A549 (cell line): Measurements from ENCODE around the gene IL10RA. TPM values are rescaled to one million over a fixed set of nuclear protein-coding genes. Genes with fewer than 3 reads are reported as not detected.

Source experiments
- ATAC-seq, 2 experiments: fragments of 200-7000 bp in 1 of 2; fragments of >200 bp in 1 of 2; cut with Nextera tagmentation in 1 of 2; cut with Tn5 transposase in 1 of 2; 3 replicates each; pipeline versions ENCODE4 v1.8.0 to v1.9.1; 2018 to 2020; ENCODE audit warnings: mild to moderate bottlenecking in 1 of 2, moderate library complexity in 1 of 2
- CTCF ChIA-PET: fragments of 300-600 bp; sonication (Branson Sonifier 250); formaldehyde crosslinking; extraction: SDS; loops from one replicate; lab custom pipeline; 2021; ENCODE audit warnings: antibody characterized with exemption, inconsistent platforms; lab: Yijun Ruan, JAX
- POLR2A ChIA-PET: fragments of 350-600 bp; formaldehyde crosslinking; extraction: SDS; loops from one replicate; lab custom pipeline; 2021; ENCODE audit warnings: antibody characterized with exemption, inconsistent platforms; lab: Yijun Ruan, JAX
- DNase-seq, 2 experiments: peaks; one replicate each; pipeline versions ENCODE4 v3.0.0 to v3.0.0-alpha.2; 2011 to 2016; ENCODE audit warnings: low read depth in 1 of 2, low spot score in 1 of 2
- FAIRE-seq: peaks from 2 replicates; lab custom pipeline; 2011; peaks lifted over from hg19 to GRCh38; lab: Jason Lieb, UNC
- H3K27ac ChIP-seq, 2 experiments: fragments of >200 bp; sonication (Bioruptor Twin); formaldehyde crosslinking; 3 replicates each; pipeline ENCODE4 v1.5.1; 2016 to 2017
- H3K4me1 ChIP-seq: fragments of >200 bp; sonication (Bioruptor Twin); formaldehyde crosslinking; 3 replicates; pipeline ENCODE4 v1.6.1; 2016
- H3K4me2 ChIP-seq: fragments of >200 bp; sonication (Bioruptor Twin); formaldehyde crosslinking; 3 replicates; pipeline ENCODE4 v1.6.1; 2016
- H3K4me3 ChIP-seq: fragments of >200 bp; sonication (Bioruptor Twin); formaldehyde crosslinking; 3 replicates; pipeline ENCODE4 v1.5.1; 2016
- H3K9me3 ChIP-seq: fragments of >200 bp; sonication (Bioruptor Twin); formaldehyde crosslinking; 3 replicates; pipeline ENCODE4 v1.6.1; 2016
- BHLHE40 ChIP-seq: IDR thresholded peaks from 2 replicates; pipeline ENCODE4 v1.6.1; 2012; ENCODE audit warnings: low read depth, low read length, inconsistent platforms
- CBX2 ChIP-seq: fragments of 200-600 bp; sonication (generic); IDR thresholded peaks from 2 replicates; pipeline ENCODE4 v1.6.1; 2016; ENCODE audit warnings: low read depth, mild to moderate bottlenecking, borderline replicate concordance
- CBX8 ChIP-seq: fragments of 200-600 bp; sonication (generic); IDR thresholded peaks from 2 replicates; pipeline ENCODE4 v1.6.1; 2016
- CHD4 ChIP-seq: fragments of 200-600 bp; sonication (generic); IDR thresholded peaks from 2 replicates; pipeline ENCODE4 v1.6.1; 2016; ENCODE audit warnings: antibody characterized with exemption, mild to moderate bottlenecking, borderline replicate concordance
- EHMT2 ChIP-seq: fragments of 200-600 bp; sonication (generic); IDR thresholded peaks from 2 replicates; pipeline ENCODE4 v1.6.1; 2016; ENCODE audit warnings: antibody characterized with exemption, low read depth, mild to moderate bottlenecking, moderate library complexity
- FOXS1 ChIP-seq: fragments of 250-450 bp; sonication (Bioruptor Pico); IDR thresholded peaks from 2 replicates; pipeline ENCODE4 v1.5.0; 2020; ENCODE audit warnings: mild to moderate bottlenecking, moderate library complexity
- JUN ChIP-seq, 2 experiments: fragments of >200 bp; sonication (Bioruptor Twin); formaldehyde crosslinking; IDR thresholded peaks; 2 replicates in 1 of 2; 3 replicates in 1 of 2; pipeline ENCODE4 v1.6.1; 2016 to 2017
- NPAS2 ChIP-seq: fragments of 250-450 bp; sonication (Bioruptor Pico); IDR thresholded peaks from 2 replicates; pipeline ENCODE4 v1.8.0; 2022; ENCODE audit warnings: mild to moderate bottlenecking, moderate library complexity, borderline replicate concordance
- RFX5 ChIP-seq: fragments of 450-650 bp; IDR thresholded peaks from 2 replicates; pipeline ENCODE4 v1.7.1; 2014; ENCODE audit warnings: antibody characterized with exemption, mild to moderate bottlenecking, moderate library complexity
- ZFP36 ChIP-seq: fragments of 450-650 bp; IDR thresholded peaks from 2 replicates; pipeline ENCODE4 v1.6.1; 2014; ENCODE audit warnings: borderline replicate concordance; ENCODE audit not compliant: partially characterized antibody
- ZNF302 ChIP-seq: fragments of 250-450 bp; sonication (Bioruptor Pico); IDR thresholded peaks from 2 replicates; pipeline ENCODE4 v1.9.0; 2021; ENCODE audit warnings: inconsistent platforms, mild to moderate bottlenecking, moderate library complexity
- WGBS: methylation state at CpG from one replicate; pipeline ENCODE4 v1.1.6; 2017; ENCODE audit errors: missing lambda C conversion rate; 5-methylcytosine and 5-hydroxymethylcytosine counted together
- polyA plus RNA-seq, 4 experiments: library from polyadenylated mRNA; depleted of rRNA in 3 of 4; stranded (reverse); fragments of >200 nt; fragmentation: RNase III in 1 of 4; extraction: RNeasy Plus Mini Kit Qiagen cat#74134 plus additional on column Dnase treatment in 1 of 4; gene quantifications; 2 replicates in 3 of 4; 3 replicates in 1 of 4; pipeline ENCODE4 v1.2.3, GENCODE V29; 2011 to 2017
- TF ChIP-seq, protein P1 (sequence below): fragments of >200 bp; sonication (Bioruptor Twin); formaldehyde crosslinking; IDR thresholded peaks from 3 replicates; pipeline ENCODE4 v1.5.1; 2016
- TF ChIP-seq, protein P2 (sequence below): IDR thresholded peaks from 2 replicates; pipeline ENCODE4 v1.6.1; 2012
- TF ChIP-seq, protein P3 (sequence below): fragments of 250-450 bp; sonication (Bioruptor Pico); IDR thresholded peaks from 2 replicates; pipeline ENCODE4 v1.5.0; 2021; ENCODE audit warnings: mild to moderate bottlenecking, moderate library complexity, borderline replicate concordance

IL10RA gene
- polyA plus RNA-seq, 2 of the 4 experiments (the other 2 are of a cell fraction): 0.03 to 0.17 TPM

DNA sequence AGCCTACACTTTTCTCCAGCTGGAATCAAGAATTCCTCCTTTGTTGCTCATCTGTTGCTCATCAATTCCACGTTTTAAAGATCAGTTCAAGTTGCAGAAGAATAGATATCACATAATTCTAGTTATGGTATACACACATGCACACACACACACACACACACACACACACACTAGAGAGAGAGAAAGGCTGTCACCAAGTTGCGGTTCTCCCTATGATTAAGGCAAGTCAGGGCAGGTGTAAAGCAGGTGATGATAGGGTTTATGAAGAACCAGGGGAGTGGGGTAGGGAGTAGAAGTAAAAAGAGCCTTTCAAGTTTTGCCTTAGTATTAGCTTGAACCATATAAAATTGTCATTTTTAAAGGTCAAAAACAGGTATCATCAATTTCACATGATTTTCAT is 59.0 kb downstream of the IL10RA start:
- Histone ChIP-seq H3K4me1 (0 out of 3 replicates have a peak, but pooled peaks cover 4% of the 10 kb centered on the region), H3K4me3 (no peak overlapping the region), H3K27ac (no peak overlapping the region), H3K4me2 (peak overlapping the region; percentile 16; the same call in 2 of the 3 replicates), H3K9me3 (no peaks in the 10 kb centered on the region)
- ATAC-seq: no peak
- WGBS: 44% methylated on average over 2 of the region's 2 CpGs
- no peak for DNase-seq
- CTCF ChIA-PET: interaction anchor here (0.9 kb wide), 1 partner anchor 8 kb away, joined by 3 read pairs; no protein-coding TSS in a partner anchor
- FAIRE-seq: no peak
- POLR2A ChIA-PET: no interaction called here
- TF ChIP-seq CHD4 (no peak), EHMT2 (no peak), CBX2 (no peak), CBX8 (no peak)
- TF ChIP-seq, protein P1, sequence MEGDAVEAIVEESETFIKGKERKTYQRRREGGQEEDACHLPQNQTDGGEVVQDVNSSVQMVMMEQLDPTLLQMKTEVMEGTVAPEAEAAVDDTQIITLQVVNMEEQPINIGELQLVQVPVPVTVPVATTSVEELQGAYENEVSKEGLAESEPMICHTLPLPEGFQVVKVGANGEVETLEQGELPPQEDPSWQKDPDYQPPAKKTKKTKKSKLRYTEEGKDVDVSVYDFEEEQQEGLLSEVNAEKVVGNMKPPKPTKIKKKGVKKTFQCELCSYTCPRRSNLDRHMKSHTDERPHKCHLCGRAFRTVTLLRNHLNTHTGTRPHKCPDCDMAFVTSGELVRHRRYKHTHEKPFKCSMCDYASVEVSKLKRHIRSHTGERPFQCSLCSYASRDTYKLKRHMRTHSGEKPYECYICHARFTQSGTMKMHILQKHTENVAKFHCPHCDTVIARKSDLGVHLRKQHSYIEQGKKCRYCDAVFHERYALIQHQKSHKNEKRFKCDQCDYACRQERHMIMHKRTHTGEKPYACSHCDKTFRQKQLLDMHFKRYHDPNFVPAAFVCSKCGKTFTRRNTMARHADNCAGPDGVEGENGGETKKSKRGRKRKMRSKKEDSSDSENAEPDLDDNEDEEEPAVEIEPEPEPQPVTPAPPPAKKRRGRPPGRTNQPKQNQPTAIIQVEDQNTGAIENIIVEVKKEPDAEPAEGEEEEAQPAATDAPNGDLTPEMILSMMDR: no peak

DNA sequence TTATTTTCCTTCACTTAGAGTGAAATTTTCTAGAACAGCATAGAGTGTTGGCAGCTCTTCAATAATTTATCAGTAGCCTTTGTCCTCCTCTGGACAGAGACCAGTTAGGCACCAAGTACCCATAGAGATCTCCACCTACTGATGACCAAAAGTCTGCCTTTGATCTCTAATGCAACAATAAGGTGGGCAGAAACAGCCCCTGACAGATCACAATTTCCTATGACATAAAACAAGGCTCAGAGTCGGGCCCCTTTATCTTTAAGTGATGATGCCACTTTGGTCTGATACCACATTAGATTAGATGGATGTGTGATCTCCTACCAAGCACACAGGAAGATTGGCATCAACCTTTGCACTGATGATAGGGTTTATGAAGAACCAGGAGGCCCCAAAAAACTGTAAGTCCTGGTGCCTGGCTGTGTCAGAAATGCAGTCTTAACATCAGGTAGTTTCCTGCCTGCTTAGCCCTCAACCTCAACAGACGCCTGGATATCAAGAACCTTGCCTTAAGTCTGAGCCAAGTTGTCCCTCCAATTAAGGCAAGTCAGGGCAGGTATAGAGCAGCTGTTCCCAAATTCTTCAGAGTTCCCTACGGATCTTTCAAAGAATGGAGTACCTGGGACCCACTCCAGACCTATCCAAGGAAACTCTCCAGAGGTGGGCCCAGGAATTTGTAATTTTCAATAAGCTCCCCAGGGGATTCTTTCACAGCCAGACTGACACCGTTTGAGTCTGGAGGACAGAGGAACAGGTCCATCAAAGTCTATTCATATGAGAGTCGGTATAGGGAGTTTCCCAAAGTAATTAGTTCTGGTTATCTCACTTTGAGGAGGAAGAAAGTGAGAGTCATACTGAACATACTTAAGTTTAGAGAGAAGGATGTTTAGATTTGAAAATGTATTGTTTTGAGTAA is 60.1 kb downstream of the IL10RA start:
- 44% methylated on average over 5 of the region's 5 CpGs for WGBS
- Histone ChIP-seq H3K4me1 (0 out of 3 replicates have a peak, but pooled peaks cover 4% of the 10 kb centered on the region), H3K4me3 (no peak overlapping the region), H3K27ac (no peak overlapping the region), H3K4me2 (peak overlapping the region; percentile 16; the same call in 2 of the 3 replicates), H3K9me3 (no peaks in the 10 kb centered on the region)
- FAIRE-seq (no peak), ATAC-seq (no peak), DNase-seq (no peak)
- TF ChIP-seq, protein P1: no peak
- TF ChIP-seq ZNF302 (CRISPR knock-in tag) (no peak), RFX5 (no peak), BHLHE40 (no peak), JUN (IDR thresholded peaks at IDR 0.05) (no peak), EHMT2 (no peak), ZFP36 (no peak), FOXS1 (no peak), NPAS2 (CRISPR knock-in tag) (no peak)
- TF ChIP-seq, protein P2, sequence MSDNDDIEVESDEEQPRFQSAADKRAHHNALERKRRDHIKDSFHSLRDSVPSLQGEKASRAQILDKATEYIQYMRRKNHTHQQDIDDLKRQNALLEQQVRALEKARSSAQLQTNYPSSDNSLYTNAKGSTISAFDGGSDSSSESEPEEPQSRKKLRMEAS: no peak
- TF ChIP-seq, protein P3, sequence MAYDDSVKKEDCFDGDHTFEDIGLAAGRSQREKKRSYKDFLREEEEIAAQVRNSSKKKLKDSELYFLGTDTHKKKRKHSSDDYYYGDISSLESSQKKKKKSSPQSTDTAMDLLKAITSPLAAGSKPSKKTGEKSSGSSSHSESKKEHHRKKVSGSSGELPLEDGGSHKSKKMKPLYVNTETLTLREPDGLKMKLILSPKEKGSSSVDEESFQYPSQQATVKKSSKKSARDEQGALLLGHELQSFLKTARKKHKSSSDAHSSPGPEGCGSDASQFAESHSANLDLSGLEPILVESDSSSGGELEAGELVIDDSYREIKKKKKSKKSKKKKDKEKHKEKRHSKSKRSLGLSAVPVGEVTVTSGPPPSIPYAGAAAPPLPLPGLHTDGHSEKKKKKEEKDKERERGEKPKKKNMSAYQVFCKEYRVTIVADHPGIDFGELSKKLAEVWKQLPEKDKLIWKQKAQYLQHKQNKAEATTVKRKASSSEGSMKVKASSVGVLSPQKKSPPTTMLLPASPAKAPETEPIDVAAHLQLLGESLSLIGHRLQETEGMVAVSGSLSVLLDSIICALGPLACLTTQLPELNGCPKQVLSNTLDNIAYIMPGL (CRISPR knock-in tag): no peak
- ChIA-PET POLR2A (no interaction called here), CTCF (interaction anchor here (1.3 to 2.6 kb wide), 4 partner anchors 11 to 238 kb away, joined by 4 to 10 read pairs (median 7); no protein-coding TSS in a partner anchor)
